ENCODE measurements around the gene ESYT2. TPM values are rescaled to one million over a fixed set of nuclear protein-coding genes. Genes with fewer than 3 reads are reported as not detected.

ESYT2 gene
- total and polyA plus RNA-seq, 2 of the 4 experiments (the other 2 are of a cell fraction) = 26.7 to 69.9 TPM

GRCh38 chr7:158720112-158720511 is 109.2 kb downstream of the ESYT2 start:
- no peak overlapping the region for H3K18ac ChIP-seq (ENCODE audit: low read depth, low read length)
- H3K14ac ChIP-seq (replicated peaks; ENCODE audit: low read depth, low read length) = no peak overlapping the region
- H3K9me1 ChIP-seq (ENCODE audit: insufficient read depth, low read length) = no peaks in the 10 kb centered on the region
- no peaks in the 10 kb centered on the region for H3K4me1 ChIP-seq (ENCODE audit: control insufficient read depth, insufficient read depth, low read length)
- H4K8ac ChIP-seq (ENCODE audit: low read depth in 2 of 2, low read length in 2 of 2) = no peak overlapping the region
- TF ChIP-seq CTCF (conservative IDR thresholded peaks at IDR 0.05; ENCODE audit: low read depth, low read length) (no peak), CEBPB (IDR thresholded peaks at IDR 0.05; ENCODE audit: low read depth, low read length) (peak; percentile 54; the same call in 1 of the 2 replicates)
- in situ Hi-C loops (cut with MboI; ENCODE audit: low sequenced_read_pairs) = no loop called here
- no peak overlapping the region for H2BK20ac ChIP-seq (ENCODE audit: low read depth, low read length)
- H4K91ac ChIP-seq (ENCODE audit: insufficient read depth, low read depth, low read length) = no peak overlapping the region
- no peak overlapping the region for H3K23ac ChIP-seq (ENCODE audit: low read depth, low read length)
- WGBS, 2 experiments (ENCODE audit: extremely low coverage in 2 of 2, insufficient read length in 1 of 2) = 100% methylated on average over 2 of the region's 9 CpGs; no CpG with 5 or more reads in 1 of the 2 experiments
- ATAC-seq (ENCODE audit: low read depth) = no peak
- no peak overlapping the region for H3K4ac ChIP-seq (ENCODE audit: low read depth, low read length)
- no peak overlapping the region for H4K5ac ChIP-seq (ENCODE audit: low read depth, low read length)
- no peak overlapping the region for H3K27ac ChIP-seq (ENCODE audit: insufficient read depth, low read length)
- H3K79me1 ChIP-seq (ENCODE audit: low read depth in 1 of 2, low read length in 2 of 2) = no peaks in the 10 kb centered on the region
- ChIA-PET POLR2A (ENCODE audit: unreplicated experiment) (no interaction called here), CTCF (no interaction called here)
- H4K20me1 ChIP-seq (ENCODE audit: insufficient read depth, low read length) = no peaks in the 10 kb centered on the region
- dilution Hi-C loops (cut with HindIII; ENCODE audit: low sequenced_read_pairs, unreplicated experiment) = no loop called here
- no peak overlapping the region for H3K9ac ChIP-seq (ENCODE audit: low read depth, low read length)
- H2BK15ac ChIP-seq (ENCODE audit: low read depth, low read length) = no peak overlapping the region
- no peak for DNase-seq
- intact Hi-C loops (cut with micrococcal nuclease) = no loop called here
- BruUV-seq (replicated peaks) = no TSS peak
- no peaks in the 10 kb centered on the region for H3K36me3 ChIP-seq (ENCODE audit: control insufficient read depth, insufficient read depth, low read length)
- H2AK9ac ChIP-seq (replicated peaks; ENCODE audit: low read depth, low read length, poor library complexity) = no peak overlapping the region
- H3K27me3 ChIP-seq (ENCODE audit: control insufficient read depth, insufficient read depth, low read length) = peaks cover 2% of the 10 kb centered on the region
- no peak overlapping the region for H2AFZ ChIP-seq (replicated peaks; ENCODE audit: low read length, poor library complexity)
- H2BK120ac ChIP-seq (ENCODE audit: low read depth, low read length) = no peak overlapping the region
- no peak overlapping the region for H2AK5ac ChIP-seq (ENCODE audit: low read depth, low read length)
- H3K9me3 ChIP-seq (ENCODE audit: control insufficient read depth, insufficient read depth, low read length) = no peaks in the 10 kb centered on the region
- H3K4me3 ChIP-seq (ENCODE audit: insufficient read depth, low read depth, low read length) = no peak overlapping the region
- no peak overlapping the region for H3K56ac ChIP-seq (ENCODE audit: extremely low read depth, insufficient read depth, low read length)
- H2BK5ac ChIP-seq (ENCODE audit: low read depth, low read length, poor library complexity, severe bottlenecking) = no peak overlapping the region
- no peak overlapping the region for H3K4me2 ChIP-seq (ENCODE audit: low read depth, low read length)
